Activated CD4-positive, alpha-beta memory T cell treated with anti-CD3 and anti-CD28 coated beads, Interleukin-2, amount 10 ng/mL, durations not matched to agents 7 days and 5 days (primary cell): ENCODE measurements around the gene RNF144B. TPM values are rescaled to one million over a fixed set of nuclear protein-coding genes. Genes with fewer than 3 reads are reported as not detected.

Source experiments
- CTCF ChIA-PET: fragments of 350-600 bp; sonication (Branson Sonifier 250); formaldehyde crosslinking; loops from one replicate; lab custom pipeline; 2021; ENCODE audit warnings: antibody characterized with exemption, inconsistent platforms; lab: Charles Lee
- POLR2A ChIA-PET: fragments of 350-600 bp; sonication (Branson Sonifier 250); formaldehyde crosslinking; loops from one replicate; lab custom pipeline; 2021; ENCODE audit warnings: antibody characterized with exemption; lab: Charles Lee
- DNase-seq: peaks from one replicate; pipeline ENCODE4 v3.0.0-alpha.2; 2020
- H3K27ac Mint-ChIP-seq: one replicate; pipeline ENCODE4 v1.8.0; 2021; ENCODE audit warnings: mild to moderate bottlenecking, mixed read lengths
- H3K27me3 Mint-ChIP-seq: one replicate; pipeline ENCODE4 v1.8.0; 2021; ENCODE audit warnings: mixed read lengths
- H3K36me3 Mint-ChIP-seq: one replicate; pipeline ENCODE4 v1.8.0; 2021; ENCODE audit warnings: low read depth, mixed read lengths
- H3K4me1 Mint-ChIP-seq: one replicate; pipeline ENCODE4 v1.8.0; 2021; ENCODE audit warnings: mixed read lengths
- H3K4me3 Mint-ChIP-seq: one replicate; pipeline ENCODE4 v1.8.0; 2021; ENCODE audit warnings: mild to moderate bottlenecking, mixed read lengths
- H3K9me3 Mint-ChIP-seq: one replicate; pipeline ENCODE4 v1.8.0; 2021; ENCODE audit warnings: mixed read lengths
- total RNA-seq, 2 experiments: library from RNA; stranded (reverse); gene quantifications; one replicate each; pipeline ENCODE4 v1.2.3, GENCODE V29; 2021

RNF144B gene
- total RNA-seq, 2 experiments from 2014 or later = 1.3 to 2.0 TPM

DNA sequence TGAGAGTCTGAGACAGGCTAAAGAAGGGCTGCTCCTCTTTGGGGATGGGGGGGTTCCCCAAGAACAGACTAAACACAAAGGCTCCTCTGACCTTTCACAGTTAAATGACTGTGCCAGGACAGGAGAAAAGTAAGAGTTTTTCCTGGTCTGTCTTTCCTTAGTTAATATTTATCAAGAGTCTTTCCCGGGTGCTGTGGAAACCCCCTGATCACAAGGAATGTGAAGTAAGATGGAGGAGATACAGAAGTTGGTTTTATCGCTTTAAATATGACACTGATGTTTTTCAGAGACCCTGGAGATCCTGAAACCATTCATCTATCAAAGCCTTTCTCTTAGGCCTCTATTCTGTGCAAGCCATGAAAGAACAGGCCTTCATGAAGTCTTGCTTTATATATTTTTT is 105.8 kb downstream of the RNF144B start:
- CTCF ChIA-PET = no interaction called here
- POLR2A ChIA-PET = no interaction called here
- H3K27ac Mint-ChIP-seq = no peak overlapping the region

DNA sequence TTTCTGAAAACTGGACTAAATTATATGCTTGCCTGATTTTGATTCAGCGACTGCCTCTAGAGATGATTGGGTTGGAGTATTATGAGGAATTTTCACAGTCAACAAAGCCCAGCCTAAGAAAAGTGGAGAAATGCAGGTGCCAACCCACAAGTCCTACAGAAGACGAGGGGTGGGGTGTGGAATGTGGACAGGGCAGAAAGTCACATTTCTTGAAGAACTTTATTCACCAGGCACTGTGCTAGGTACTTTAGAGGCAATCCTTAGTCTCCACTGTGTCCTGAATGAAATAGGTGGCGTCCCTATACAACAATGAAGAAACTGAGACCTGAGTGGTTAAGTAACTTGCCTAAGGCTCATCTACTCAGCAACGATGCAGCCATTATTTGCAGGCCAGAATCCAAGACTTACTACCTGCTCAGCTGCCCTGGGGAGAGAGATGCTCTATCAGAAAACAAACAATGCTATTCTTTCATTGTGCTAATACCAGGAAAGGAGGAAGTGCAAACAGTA is 106.3 kb downstream of the RNF144B start:
- H3K9me3 Mint-ChIP-seq = no peaks in the 10 kb centered on the region
- CTCF ChIA-PET = no interaction called here
- H3K4me3 Mint-ChIP-seq = no peak overlapping the region
- H3K27ac Mint-ChIP-seq = no peak overlapping the region
- H3K27me3 Mint-ChIP-seq = peaks cover 25% of the 10 kb centered on the region
- H3K4me1 Mint-ChIP-seq = no peaks in the 10 kb centered on the region
- no peaks in the 10 kb centered on the region for H3K36me3 Mint-ChIP-seq
- POLR2A ChIA-PET = no interaction called here
- no peak for DNase-seq

More for the DNA sequence above, 105.8 kb downstream of the RNF144B start:
- no peaks in the 10 kb centered on the region for H3K36me3 Mint-ChIP-seq
- no peak overlapping the region for H3K4me3 Mint-ChIP-seq
- H3K4me1 Mint-ChIP-seq = no peaks in the 10 kb centered on the region
- H3K9me3 Mint-ChIP-seq = no peaks in the 10 kb centered on the region
- DNase-seq = no peak
- peaks cover 29% of the 10 kb centered on the region for H3K27me3 Mint-ChIP-seq

DNA sequence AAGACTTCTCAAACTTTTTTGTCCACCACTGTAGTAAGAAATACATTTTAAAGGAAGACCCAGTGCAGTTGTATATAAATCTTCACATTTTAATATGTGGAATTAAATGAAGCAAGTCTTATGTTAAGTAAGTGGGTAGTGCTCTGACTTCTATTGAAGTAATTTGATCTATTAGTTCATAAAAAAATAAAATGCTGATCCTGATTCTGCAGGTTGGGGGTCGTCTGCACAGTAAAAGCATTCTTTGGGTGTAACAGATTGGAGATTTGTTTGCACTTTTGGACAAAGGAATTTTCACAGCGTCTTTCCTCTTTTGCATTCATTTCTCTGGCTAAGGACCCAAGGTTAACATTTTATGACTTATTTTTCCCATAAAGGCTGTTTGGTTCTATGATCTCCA is 106.8 kb downstream of the RNF144B start:
- Mint-ChIP-seq H3K36me3 (no peaks in the 10 kb centered on the region), H3K9me3 (no peaks in the 10 kb centered on the region), H3K4me3 (no peak overlapping the region)

DNA sequence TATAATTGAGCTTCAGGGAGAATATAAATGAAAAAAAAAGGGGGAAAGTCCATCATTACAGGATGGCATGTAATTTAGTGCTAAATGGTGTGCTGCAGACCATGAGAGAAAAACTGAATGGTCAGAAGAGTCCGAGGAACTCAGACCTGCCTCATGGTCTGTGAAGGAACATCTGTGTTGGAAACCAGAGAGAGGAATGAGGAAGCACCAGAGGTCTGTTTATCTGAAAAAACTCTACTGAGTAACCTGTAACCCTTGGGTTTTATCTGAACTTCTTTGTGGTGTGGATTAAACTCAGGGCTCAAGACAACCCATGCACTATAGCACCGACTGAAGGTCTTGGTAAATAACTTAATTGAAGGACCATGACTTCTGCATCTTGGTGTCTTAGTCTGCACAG is 108.1 kb downstream of the RNF144B start:
- H3K4me3 Mint-ChIP-seq = no peak overlapping the region
- no peak overlapping the region for H3K27ac Mint-ChIP-seq
- POLR2A ChIA-PET = no interaction called here
- H3K27me3 Mint-ChIP-seq = peaks cover 27% of the 10 kb centered on the region
- no peaks in the 10 kb centered on the region for H3K9me3 Mint-ChIP-seq
- no peaks in the 10 kb centered on the region for H3K4me1 Mint-ChIP-seq
- no peak for DNase-seq
- CTCF ChIA-PET = no interaction called here
- H3K36me3 Mint-ChIP-seq = no peaks in the 10 kb centered on the region

More for the DNA sequence above, 106.8 kb downstream of the RNF144B start:
- POLR2A ChIA-PET = no interaction called here
- no peak for DNase-seq
- Mint-ChIP-seq H3K27me3 (peaks cover 25% of the 10 kb centered on the region), H3K4me1 (no peaks in the 10 kb centered on the region), H3K27ac (no peak overlapping the region)
- CTCF ChIA-PET = no interaction called here

DNA sequence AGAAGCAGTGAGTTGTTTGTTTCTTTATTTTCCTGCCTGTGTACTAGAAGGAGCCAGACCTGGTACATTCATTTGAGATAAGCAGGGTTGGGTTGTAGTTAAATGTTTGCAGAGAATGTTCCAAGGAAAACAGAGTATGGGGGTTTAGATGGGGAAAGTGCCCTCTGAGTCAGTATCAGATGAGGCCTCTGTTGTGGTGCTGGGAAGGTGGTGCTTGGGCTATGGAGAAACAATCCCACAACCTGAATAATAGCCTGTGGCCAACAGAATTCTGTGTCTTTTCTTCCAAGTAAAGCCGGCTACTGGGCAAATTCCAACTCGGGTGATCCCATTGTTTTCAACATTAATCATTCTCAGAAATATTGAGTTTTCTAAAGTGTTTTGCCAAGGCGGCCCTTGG is 109.3 kb downstream of the RNF144B start:
- no peaks in the 10 kb centered on the region for H3K9me3 Mint-ChIP-seq
- no peaks in the 10 kb centered on the region for H3K4me1 Mint-ChIP-seq
- H3K27ac Mint-ChIP-seq = no peak overlapping the region
- no peak overlapping the region for H3K4me3 Mint-ChIP-seq
- POLR2A ChIA-PET = no interaction called here
- no peaks in the 10 kb centered on the region for H3K36me3 Mint-ChIP-seq
- CTCF ChIA-PET = no interaction called here
- DNase-seq = no peak
- peaks cover 28% of the 10 kb centered on the region for H3K27me3 Mint-ChIP-seq

DNA sequence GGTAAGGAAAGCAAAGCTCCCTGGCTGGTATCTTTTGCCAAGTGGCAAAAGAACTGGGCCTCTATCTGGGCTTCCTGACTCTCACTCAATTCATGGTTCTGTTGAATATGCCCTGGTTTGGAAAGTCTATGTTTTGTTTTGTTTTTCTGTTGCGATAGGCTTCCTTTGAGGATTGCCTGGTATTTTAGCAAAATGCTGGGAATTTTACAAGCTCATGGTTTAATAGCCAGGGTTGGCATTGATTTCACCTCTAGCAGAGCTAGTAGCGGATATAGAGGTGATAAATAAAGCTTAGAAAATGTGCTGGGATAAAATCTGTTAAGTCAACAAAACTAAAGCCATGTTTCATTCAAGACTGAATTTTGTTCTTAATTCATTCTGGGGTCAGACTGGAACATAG is 109.9 kb downstream of the RNF144B start:
- Mint-ChIP-seq H3K9me3 (no peaks in the 10 kb centered on the region), H3K36me3 (no peaks in the 10 kb centered on the region), H3K4me1 (no peaks in the 10 kb centered on the region), H3K27ac (no peak overlapping the region), H3K4me3 (no peak overlapping the region), H3K27me3 (peaks cover 28% of the 10 kb centered on the region)
- DNase-seq = no peak
- CTCF ChIA-PET = interaction anchor here (1.2 kb wide), 1 partner anchor 173 kb away, joined by 3 read pairs; no protein-coding TSS in a partner anchor
- POLR2A ChIA-PET = no interaction called here

DNA sequence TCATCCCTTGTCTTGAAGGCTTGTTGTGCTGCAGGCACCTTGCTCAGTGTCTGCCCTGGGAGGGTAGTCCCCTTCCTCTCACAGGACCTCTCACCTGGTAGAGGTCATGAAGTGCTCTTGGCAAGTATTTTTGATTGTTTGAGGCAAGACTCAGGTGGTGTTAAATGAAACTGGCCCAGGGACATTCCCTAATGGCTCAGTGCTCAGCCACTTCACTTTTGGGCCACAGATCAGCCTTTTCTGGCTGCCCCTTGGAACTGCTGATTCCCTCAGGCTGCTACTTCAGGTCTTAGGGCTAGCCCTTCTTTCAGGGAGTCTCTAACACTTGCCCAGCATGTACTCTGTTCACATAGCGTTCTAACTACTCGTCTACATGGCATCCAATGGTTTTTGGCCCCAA is 111.3 kb downstream of the RNF144B start:
- peaks cover 26% of the 10 kb centered on the region for H3K27me3 Mint-ChIP-seq
- ChIA-PET CTCF (no interaction called here), POLR2A (no interaction called here)
- no peaks in the 10 kb centered on the region for H3K4me1 Mint-ChIP-seq
- H3K27ac Mint-ChIP-seq = no peak overlapping the region
- no peaks in the 10 kb centered on the region for H3K9me3 Mint-ChIP-seq
- no peak for DNase-seq
- H3K36me3 Mint-ChIP-seq = no peaks in the 10 kb centered on the region
- no peak overlapping the region for H3K4me3 Mint-ChIP-seq

DNA sequence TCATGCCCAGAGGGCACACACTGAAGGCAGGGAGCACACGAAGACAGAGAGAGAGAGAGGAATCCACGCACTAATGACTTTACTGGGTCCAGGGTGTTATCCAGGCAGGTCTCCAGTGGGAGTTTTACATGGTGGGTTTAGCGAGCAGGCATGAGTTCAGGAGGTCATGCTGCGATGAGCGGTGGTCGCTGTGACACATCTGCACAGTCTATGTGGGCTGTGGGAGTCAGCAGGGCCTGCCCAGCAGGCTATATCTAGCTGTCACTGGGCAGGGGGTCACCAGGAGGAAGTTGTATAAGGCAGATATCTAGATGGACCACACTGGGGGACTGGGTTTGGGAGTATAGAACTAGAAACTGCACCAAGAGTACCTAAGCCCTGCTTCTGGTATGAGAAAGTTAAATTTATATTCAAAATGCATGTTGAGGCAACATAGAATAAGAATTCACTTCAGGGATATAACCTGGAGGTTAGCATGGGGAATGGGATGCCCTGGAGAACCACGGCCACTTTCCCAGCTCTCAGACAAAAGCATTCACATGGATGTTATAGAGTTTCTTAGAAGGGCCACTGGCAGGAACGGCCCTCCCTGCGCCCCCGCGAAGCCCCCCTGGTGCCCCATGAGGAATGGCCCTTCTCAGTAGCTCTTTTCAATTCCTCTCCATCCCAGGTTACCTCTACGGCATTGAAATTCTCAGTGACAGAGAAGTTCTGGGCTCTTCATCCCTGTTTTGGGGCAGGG is 113.9 kb downstream of the RNF144B start:
- CTCF ChIA-PET = interaction anchor here (0.6 to 0.9 kb wide), 2 partner anchors 173 to 743 kb away, joined by 3 read pairs; no protein-coding TSS in a partner anchor
- no peak overlapping the region for H3K27ac Mint-ChIP-seq

DNA sequence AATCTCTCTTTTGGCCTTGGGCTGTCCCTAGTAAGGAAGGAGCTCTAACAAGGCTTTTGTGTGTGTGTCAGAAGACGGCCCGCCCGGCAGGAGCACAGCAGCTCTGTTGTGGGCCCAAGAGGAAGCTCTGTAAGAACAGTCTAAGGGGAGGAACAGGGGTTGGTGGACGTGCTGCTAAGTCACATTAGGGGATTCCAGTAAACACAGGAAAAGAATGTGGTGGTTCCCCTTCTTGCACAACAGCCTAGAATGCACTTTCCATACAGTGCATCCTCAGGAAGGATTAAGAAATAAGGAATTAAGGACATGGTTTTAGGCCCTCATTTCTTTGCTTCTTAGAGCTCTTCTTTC is 114.5 kb downstream of the RNF144B start:
- no peaks in the 10 kb centered on the region for H3K4me1 Mint-ChIP-seq
- CTCF ChIA-PET = interaction anchor here (0.6 to 2.3 kb wide), 3 partner anchors 174 to 744 kb away, joined by 3 to 9 read pairs (median 3); no protein-coding TSS in a partner anchor
- H3K27me3 Mint-ChIP-seq = peaks cover 17% of the 10 kb centered on the region
- no peak for DNase-seq
- POLR2A ChIA-PET = no interaction called here
- no peak overlapping the region for H3K27ac Mint-ChIP-seq
- H3K36me3 Mint-ChIP-seq = no peaks in the 10 kb centered on the region
- H3K9me3 Mint-ChIP-seq = no peaks in the 10 kb centered on the region
- H3K4me3 Mint-ChIP-seq = no peak overlapping the region

More for the DNA sequence above, 113.9 kb downstream of the RNF144B start:
- Mint-ChIP-seq H3K36me3 (no peaks in the 10 kb centered on the region), H3K4me1 (no peaks in the 10 kb centered on the region), H3K4me3 (no peak overlapping the region), H3K9me3 (no peaks in the 10 kb centered on the region), H3K27me3 (peaks cover 20% of the 10 kb centered on the region)
- POLR2A ChIA-PET = no interaction called here
- no peak for DNase-seq

DNA sequence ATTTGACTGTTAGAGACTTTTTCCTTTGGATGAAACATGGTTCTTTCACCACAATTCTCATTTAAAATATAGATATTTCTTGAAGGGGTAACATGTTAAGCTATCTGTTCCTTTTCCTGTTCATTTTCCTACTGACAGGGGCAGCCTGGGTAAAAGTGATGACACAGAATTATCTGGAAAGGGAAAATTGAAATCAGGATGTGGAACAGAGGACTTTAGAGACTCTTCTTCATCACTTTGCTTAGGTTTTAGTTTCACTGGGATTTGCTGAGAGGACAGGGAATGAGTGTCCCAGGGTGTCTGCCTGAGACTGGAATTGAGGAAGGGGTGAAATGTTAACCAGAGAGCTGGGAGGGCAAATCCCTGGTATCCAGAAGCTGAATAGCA is 116.0 kb downstream of the RNF144B start:
- Mint-ChIP-seq H3K27me3 (peaks cover 12% of the 10 kb centered on the region), H3K36me3 (no peaks in the 10 kb centered on the region), H3K4me1 (no peaks in the 10 kb centered on the region), H3K9me3 (no peaks in the 10 kb centered on the region), H3K4me3 (no peak overlapping the region), H3K27ac (no peak overlapping the region)
- POLR2A ChIA-PET = no interaction called here
- no peak for DNase-seq
- CTCF ChIA-PET = interaction anchor here (0.6 to 2.3 kb wide), 6 partner anchors 11 to 179 kb away, joined by 3 to 9 read pairs (median 4); no protein-coding TSS in a partner anchor

DNA sequence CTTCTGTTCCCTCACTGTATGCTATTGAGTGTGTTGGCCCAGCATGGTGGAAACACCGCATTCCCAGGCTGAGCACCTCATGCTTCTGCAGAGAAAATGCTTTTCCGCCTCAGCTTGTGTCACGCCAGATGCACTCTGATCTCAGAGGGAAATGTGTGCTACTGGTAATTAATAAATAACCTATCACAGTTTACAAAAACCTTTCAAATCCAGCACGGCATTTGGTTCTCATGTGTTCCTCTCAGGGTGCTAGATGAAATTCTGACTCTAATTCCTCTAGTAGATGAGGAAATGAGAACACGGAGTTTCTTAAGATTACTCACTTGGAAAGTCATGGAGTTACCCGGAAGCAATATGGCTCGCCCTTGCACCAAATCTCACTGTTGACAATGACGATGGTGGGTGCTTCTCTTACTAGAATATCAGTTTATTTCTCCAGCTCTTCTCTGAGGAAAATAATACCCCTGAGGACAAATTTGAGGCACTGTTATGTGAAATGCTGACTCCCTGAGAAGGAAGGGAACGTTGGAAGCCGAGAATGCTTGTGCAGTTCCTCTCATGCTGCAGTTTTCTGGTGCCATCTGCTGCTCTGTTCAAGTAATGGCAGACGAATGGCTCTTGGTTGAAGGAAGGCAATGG is 116.6 kb downstream of the RNF144B start:
- no peaks in the 10 kb centered on the region for H3K4me1 Mint-ChIP-seq
- ChIA-PET CTCF (interaction anchor here (0.6 to 2.3 kb wide), 6 partner anchors 10 to 179 kb away, joined by 3 to 9 read pairs (median 4); no protein-coding TSS in a partner anchor), POLR2A (no interaction called here)
- no peak overlapping the region for H3K4me3 Mint-ChIP-seq
- H3K9me3 Mint-ChIP-seq = no peaks in the 10 kb centered on the region
- no peaks in the 10 kb centered on the region for H3K36me3 Mint-ChIP-seq
- H3K27me3 Mint-ChIP-seq = peaks cover 12% of the 10 kb centered on the region
- H3K27ac Mint-ChIP-seq = no peak overlapping the region
- peak; percentile 29 for DNase-seq

DNA sequence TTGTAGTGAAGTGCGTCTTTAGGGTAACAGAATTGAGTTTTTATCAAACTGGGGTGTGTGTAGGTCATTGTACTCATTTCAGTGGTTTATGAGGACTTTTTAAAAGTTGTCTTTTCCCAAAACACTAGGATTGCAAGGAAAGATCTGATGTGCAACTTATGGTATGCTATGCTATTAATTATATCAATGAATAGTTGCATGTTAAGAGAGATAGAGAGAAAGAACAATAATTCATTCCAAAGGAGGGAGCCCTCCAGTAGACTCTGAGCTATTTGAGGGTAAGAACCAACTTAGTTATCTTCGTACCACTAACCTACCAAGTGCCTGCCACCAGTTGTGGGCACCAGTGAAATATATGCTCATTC is 117.1 kb downstream of the RNF144B start:
- CTCF ChIA-PET = interaction anchor here (0.9 to 1.4 kb wide), 2 partner anchors 12 to 177 kb away, joined by 3 to 4 read pairs; no protein-coding TSS in a partner anchor
- H3K27ac Mint-ChIP-seq = no peak overlapping the region
- no peak overlapping the region for H3K4me3 Mint-ChIP-seq
- H3K36me3 Mint-ChIP-seq = no peaks in the 10 kb centered on the region
- DNase-seq = no peak
- POLR2A ChIA-PET = no interaction called here
- peaks cover 12% of the 10 kb centered on the region for H3K27me3 Mint-ChIP-seq
- H3K4me1 Mint-ChIP-seq = no peaks in the 10 kb centered on the region
- no peaks in the 10 kb centered on the region for H3K9me3 Mint-ChIP-seq

DNA sequence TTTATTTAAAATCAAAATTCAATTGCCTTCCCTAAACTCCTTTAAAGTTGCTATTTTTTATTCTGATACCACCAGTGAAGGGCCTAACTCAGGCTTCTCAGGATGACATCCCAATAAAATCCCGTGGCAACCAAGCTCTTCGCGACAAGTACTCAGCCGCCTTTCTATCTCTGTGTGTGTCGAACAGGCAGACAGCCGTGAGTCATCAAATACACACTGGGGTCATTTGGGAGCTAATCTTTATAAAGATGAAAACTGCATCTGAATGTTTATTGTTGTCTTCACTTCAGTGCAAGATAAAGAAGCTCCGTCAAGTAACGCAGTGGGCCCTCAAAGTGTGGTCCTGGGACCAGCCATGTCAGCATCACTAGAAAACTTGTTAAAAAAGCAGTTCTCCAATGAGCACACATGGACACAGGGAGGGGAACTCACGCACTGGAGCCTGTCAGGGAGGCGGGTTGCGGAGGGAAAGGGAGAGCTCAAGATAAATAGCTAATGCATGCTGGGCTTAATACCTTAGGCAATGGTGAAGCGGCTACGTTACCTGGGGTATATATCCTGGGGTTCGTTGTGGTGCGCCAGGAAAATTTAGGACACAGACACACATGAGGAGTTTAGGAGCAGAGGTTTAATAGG is 119.3 kb downstream of the RNF144B start:
- DNase-seq = no peak
- Mint-ChIP-seq H3K4me3 (no peak overlapping the region), H3K27ac (no peak overlapping the region), H3K27me3 (peaks cover 5% of the 10 kb centered on the region), H3K4me1 (no peaks in the 10 kb centered on the region), H3K36me3 (no peaks in the 10 kb centered on the region), H3K9me3 (no peaks in the 10 kb centered on the region)
- ChIA-PET POLR2A (no interaction called here), CTCF (interaction anchor here (0.6 to 2.3 kb wide), 2 partner anchors 39 to 184 kb away, joined by 3 to 11 read pairs; no protein-coding TSS in a partner anchor)
